ENCODE data around the gene SPEM2. TPM values are rescaled to one million over a fixed set of nuclear protein-coding genes. Genes with fewer than 3 reads are reported as not detected.

The SPEM2 gene
- total RNA-seq, 1 experiment from 2014 or later: not detected

DNA sequence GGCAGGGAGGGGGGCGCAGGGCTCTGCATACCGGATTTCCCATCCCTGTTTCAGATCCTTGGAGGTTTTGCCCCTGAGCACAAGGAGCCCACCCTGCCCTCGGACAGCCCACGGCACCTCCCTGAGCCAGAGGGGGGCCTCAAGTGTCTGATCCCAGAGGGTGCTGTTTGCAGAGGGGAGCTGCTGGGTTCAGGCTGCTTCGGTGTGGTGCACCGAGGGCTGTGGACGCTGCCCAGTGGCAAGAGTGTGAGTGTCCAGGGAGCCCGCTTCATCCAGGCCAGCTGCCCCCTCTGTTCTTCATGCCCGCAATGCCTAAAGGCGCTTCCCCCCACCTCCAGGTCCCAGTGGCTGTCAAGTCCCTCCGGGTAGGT, 42.1 kb upstream of the SPEM2 start:
- Histone ChIP-seq H2BK15ac (ENCODE audit: low read depth, low read length) (no peak overlapping the region), H3K79me1 (ENCODE audit: insufficient read depth, low read depth, low read length, poor library complexity, severe bottlenecking) (no peaks in the 10 kb centered on the region), H3K27ac (ENCODE audit: insufficient read length, low read depth, low read length) (no peak overlapping the region), H2BK5ac (ENCODE audit: insufficient read length, low read length) (no peak overlapping the region), H2BK12ac (ENCODE audit: insufficient read length, low read depth, low read length) (no peak overlapping the region), H4K91ac (ENCODE audit: insufficient read length, low read depth, low read length) (no peak overlapping the region), H2BK20ac (ENCODE audit: low read depth, low read length, poor library complexity, severe bottlenecking) (no peak overlapping the region), H3K79me2 (ENCODE audit: insufficient read depth, low read length) (no peaks in the 10 kb centered on the region), H4K20me1 (ENCODE audit: control insufficient read depth, insufficient read depth, insufficient read length) (no peaks in the 10 kb centered on the region), H3K18ac (ENCODE audit: insufficient read length, low read depth, low read length) (no peak overlapping the region), H3K14ac (ENCODE audit: insufficient read depth, low read length) (no peak overlapping the region; the same call in 1 of the 2 replicates), H3K56ac (ENCODE audit: insufficient read length, low read depth, low read length) (no peak overlapping the region), H2BK120ac (ENCODE audit: low read depth, low read length, poor library complexity, severe bottlenecking) (no peak overlapping the region), H3K23ac (ENCODE audit: insufficient read length, low read depth, low read length) (no peak overlapping the region), H4K5ac (ENCODE audit: insufficient read length, low read depth, low read length) (no peak overlapping the region), H2AK5ac (ENCODE audit: insufficient read length, low read length) (no peak overlapping the region), H3K4ac (ENCODE audit: low read depth, low read length) (no peak overlapping the region), H3K23me2 (ENCODE audit: insufficient read length, low read depth, low read length, poor library complexity, severe bottlenecking) (peaks cover 17% of the 10 kb centered on the region), H3K27me3 (ENCODE audit: insufficient read depth, low read length) (peaks cover 11% of the 10 kb centered on the region; the same call in 1 of the 2 replicates), H3K4me2 (ENCODE audit: insufficient read depth, insufficient read length, low read length) (peak overlapping the region; percentile 57), H3K9ac (ENCODE audit: extremely low read depth, insufficient read length, low read length) (no peak overlapping the region), H3T11ph (ENCODE audit: low read length) (no peak overlapping the region), H3K9me3 (ENCODE audit: control insufficient read depth, low read depth, low read length) (no peaks in the 10 kb centered on the region), H2AFZ (ENCODE audit: low read length) (no peak overlapping the region), H4K8ac (replicated peaks; ENCODE audit: insufficient read length, low read depth, low read length) (no peak overlapping the region), H3K4me1 (ENCODE audit: insufficient read depth, low read length) (no peaks in the 10 kb centered on the region)
- Mint-ChIP-seq H3K27ac (no peak overlapping the region), H3K4me3 (peak overlapping the region in 1 of 2 experiments; percentile 28; a peak in 1 of 5 replicates), H3K27me3 (ENCODE audit: low read depth) (peaks cover 48% of the 10 kb centered on the region), H3K4me1 (peaks cover 21 to 25% of the 10 kb centered on the region in 2 experiments), H3K9me3 (peaks cover 5 to 7% of the 10 kb centered on the region in 2 experiments), H3K36me3 (ENCODE audit: insufficient read depth in 1 of 3, low read depth in 3 of 3) (peaks cover 7 to 27% (median 26%) of the 10 kb centered on the region in 3 experiments; a peak in 6 of 7 replicates)
- WGBS (ENCODE audit: extremely low coverage, insufficient read length, low lambda C conversion rate): no CpG with 5 or more reads among the region's 11 CpGs
- TF ChIP-seq CTCF (conservative IDR thresholded peaks at IDR 0.05): no peak
- no peak for DNase-seq
